Lung (tissue), 12 donors: ENCODE data around the gene MTRF1. TPM values are rescaled to one million over a fixed set of nuclear protein-coding genes. Genes with fewer than 3 reads are reported as not detected.

ENCODE experiments used
- ATAC-seq: fragments of 200-7000 bp; cut with Tn5 transposase; one replicate; pipeline ENCODE4 v1.9.1; 2020; ENCODE audit warnings: moderate number of reproducible peaks; ENCODE audit not compliant: insufficient read depth, low FRiP score
- DNase-seq, 3 donors: peaks; one replicate each; pipeline ENCODE4 v3.0.0-alpha.2; 2013 to 2017
- H3K27ac ChIP-seq, 2 donors: one replicate each; pipeline ENCODE4 v1.5.1; 2013; ENCODE audit warnings: mild to moderate bottlenecking in 2 of 2, moderate library complexity in 2 of 2, control low read depth in 1 of 2, inconsistent platforms in 1 of 2, low read depth in 1 of 2, low read length in 1 of 2
- H3K27me3 ChIP-seq, 3 donors: one replicate each; pipeline ENCODE4 v1.5.1; 2013; ENCODE audit warnings: low read length in 2 of 3; ENCODE audit not compliant: control insufficient read depth in 3 of 3, insufficient read depth in 3 of 3
- H3K36me3 ChIP-seq, 4 donors: one replicate each; pipeline ENCODE4 v1.5.1; 2013; ENCODE audit warnings: low read length in 4 of 4, mild to moderate bottlenecking in 1 of 4, moderate library complexity in 1 of 4; ENCODE audit not compliant: control insufficient read depth in 4 of 4, insufficient read depth in 4 of 4
- H3K4me1 ChIP-seq, 5 donors: one replicate each; pipeline ENCODE4 v1.5.1; 2013; ENCODE audit warnings: low read length in 5 of 5, mild to moderate bottlenecking in 2 of 5, moderate library complexity in 1 of 5; ENCODE audit not compliant: control insufficient read depth in 5 of 5, insufficient read depth in 5 of 5
- H3K4me3 ChIP-seq: one replicate; pipeline ENCODE4 v1.5.1; 2013; ENCODE audit warnings: mild to moderate bottlenecking, control low read depth, moderate library complexity
- H3K9ac ChIP-seq, 2 donors: one replicate each; pipeline ENCODE4 v1.5.1; 2013; ENCODE audit warnings: low read length in 2 of 2, control low read depth in 1 of 2; ENCODE audit not compliant: insufficient read depth in 1 of 2
- H3K9me3 ChIP-seq, 4 donors: one replicate each; pipeline ENCODE4 v1.5.1; 2013; ENCODE audit warnings: low read length in 3 of 4, mild to moderate bottlenecking in 1 of 4, moderate library complexity in 1 of 4; ENCODE audit not compliant: control insufficient read depth in 4 of 4, insufficient read depth in 3 of 4
- CTCF ChIP-seq: IDR thresholded peaks from 2 replicates; pipeline ENCODE4 v1.5.1; 2012; ENCODE audit warnings: mild to moderate bottlenecking; ENCODE audit errors: control extremely low read depth, extremely low read depth
- WGBS, 2 donors: extraction: QIAGEN DNeasy Blood & Tissue Kit; methylation state at CpG; one replicate each; pipeline ENCODE4 v1.1.7; 2013; 5-methylcytosine and 5-hydroxymethylcytosine counted together
- polyA plus RNA-seq, 2 donors: library from polyadenylated mRNA; stranded (reverse); fragments of 200-250 nt; gene quantifications; one replicate each; pipeline ENCODE4 v1.2.1, GENCODE V29; 2013
- total RNA-seq, 2 donors: library from RNA; depleted of rRNA in 1 of 2; stranded (reverse); fragments of >200 nt in 1 of 2; gene quantifications; one replicate each; pipeline ENCODE4 v1.2.1, GENCODE V29; 2014 to 2021
- donor health status: control.
- donor health status: control.
- donor health status: Bipolar disorder and iron deficiency.
- donor health status: healthy.
- donor health status: DM: yes; HTN: yes; CAD: no.

MTRF1 gene
- total and polyA plus RNA-seq, 4 donors: 6.7 to 22.0 (median 8.6) TPM

- ATAC-seq (no peak), DNase-seq (no peak)
- no peaks in the 10 kb centered on the region for H3K9me3 ChIP-seq
- TF ChIP-seq CTCF: no peak
- H3K4me3 ChIP-seq: no peak overlapping the region
- peaks cover 4 to 18% (median 11%) of the 10 kb centered on the region in 4 donors for H3K36me3 ChIP-seq
- H3K27me3 ChIP-seq: no peaks in the 10 kb centered on the region
- no peaks in the 10 kb centered on the region for H3K4me1 ChIP-seq
- no peak overlapping the region for H3K27ac ChIP-seq
- H3K9ac ChIP-seq: no peak overlapping the region
Measured at GRCh38 chr13:41229356-41229755, 34.0 kb downstream of the MTRF1 start.

- Histone ChIP-seq H3K4me1 (no peaks in the 10 kb centered on the region), H3K36me3 (peaks cover 0 to 20% (median 7%) of the 10 kb centered on the region in 4 donors), H3K9ac (no peak overlapping the region), H3K9me3 (no peaks in the 10 kb centered on the region), H3K4me3 (no peak overlapping the region), H3K27ac (no peak overlapping the region), H3K27me3 (no peaks in the 10 kb centered on the region)
- DNase-seq (no peak), ATAC-seq (no peak)
- TF ChIP-seq CTCF: no peak
- WGBS, 2 donors: 88 to 97% methylated on average over 7 of the region's 7 CpGs
Measured at GRCh38 chr13:41224113-41225110, 39.0 kb downstream of the MTRF1 start.

- H3K4me3 ChIP-seq: no peak overlapping the region
- H3K9me3 ChIP-seq: no peaks in the 10 kb centered on the region
- H3K27ac ChIP-seq: no peak overlapping the region
- H3K9ac ChIP-seq: no peak overlapping the region
- H3K36me3 ChIP-seq: peaks cover 0 to 16% (median 6%) of the 10 kb centered on the region in 4 donors
- ATAC-seq: peak; percentile 83
- H3K27me3 ChIP-seq: no peaks in the 10 kb centered on the region
- no peaks in the 10 kb centered on the region for H3K4me1 ChIP-seq
- 60 to 63% methylated on average over 6 of the region's 6 CpGs for WGBS, 2 donors
- TF ChIP-seq CTCF: peak; percentile 64
- DNase-seq: peak; percentile 24 to 57 (median 42)
Measured at GRCh38 chr13:41222259-41222852, 41.0 kb downstream of the MTRF1 start.
